CD14-positive monocyte (primary cell): Measurements from ENCODE around the gene ZBED1. TPM values are rescaled to one million over a fixed set of nuclear protein-coding genes. Genes with fewer than 3 reads are reported as not detected.

Experiments
- DNase-seq, 3 donors: peaks; one replicate each; pipeline ENCODE4 v3.0.0-alpha.2; 2011 to 2022
- H2AFZ ChIP-seq: 2 replicates; pipeline ENCODE4 v1.6.0; 2012; ENCODE audit warnings: mild to moderate bottlenecking, low read depth, low read length, inconsistent platforms; ENCODE audit not compliant: insufficient read depth, poor library complexity, severe bottlenecking
- H3K27ac ChIP-seq, 2 donors: 1 replicate in 1 of 2; 2 replicates in 1 of 2; pipeline ENCODE4 v1.5.1; 2012 to 2013; ENCODE audit warnings: low read length in 2 of 2, control low read depth in 1 of 2, inconsistent platforms in 1 of 2, low read depth in 1 of 2, mild to moderate bottlenecking in 1 of 2
- H3K27me3 ChIP-seq, 2 donors: one replicate each; pipeline versions ENCODE4 v1.6.0 to v1.6.1; 2011 to 2013; ENCODE audit warnings: low read length in 2 of 2; ENCODE audit not compliant: control insufficient read depth in 2 of 2, insufficient read depth in 2 of 2
- H3K36me3 ChIP-seq, 2 donors: replicated peaks in 1 of 2; 1 replicate in 1 of 2; 2 replicates in 1 of 2; pipeline versions ENCODE4 v1.5.1 to v1.6.1; 2012 to 2013; ENCODE audit warnings: low read length in 2 of 2, control low read depth in 1 of 2, inconsistent platforms in 1 of 2, mild to moderate bottlenecking in 1 of 2; ENCODE audit not compliant: insufficient read depth in 2 of 2, control insufficient read depth in 1 of 2
- H3K4me1 ChIP-seq, 2 donors: 1 replicate in 1 of 2; 2 replicates in 1 of 2; pipeline versions ENCODE4 v1.5.1 to v1.6.1; 2012 to 2013; ENCODE audit warnings: low read length in 2 of 2, control low read depth in 1 of 2, inconsistent platforms in 1 of 2, mild to moderate bottlenecking in 1 of 2, moderate library complexity in 1 of 2; ENCODE audit not compliant: insufficient read depth in 2 of 2, control insufficient read depth in 1 of 2
- H3K4me2 ChIP-seq: replicated peaks from 2 replicates; pipeline ENCODE3; 2012; ENCODE audit warnings: low read length, moderate library complexity, mild to moderate bottlenecking; ENCODE audit not compliant: poor library complexity, severe bottlenecking; ENCODE audit errors: extremely low read depth
- H3K4me3 ChIP-seq, 3 experiments: fragments of 200-600 bp in 1 of 3; sonication (generic) in 1 of 3; replicated peaks in 1 of 3; 1 replicate in 2 of 3; 2 replicates in 1 of 3; pipeline ENCODE4 v1.5.1; 2011 to 2013; ENCODE audit warnings: low read length in 3 of 3, mild to moderate bottlenecking in 3 of 3, control low read depth in 2 of 3, low read depth in 2 of 3, inconsistent platforms in 1 of 3, moderate library complexity in 1 of 3
- H3K79me2 ChIP-seq: 2 replicates; pipeline ENCODE4 v1.6.0; 2012; ENCODE audit warnings: mild to moderate bottlenecking, control low read depth, inconsistent platforms, low read length, moderate library complexity; ENCODE audit not compliant: insufficient read depth
- H3K9ac ChIP-seq: 2 replicates; pipeline ENCODE4 v1.6.0; 2017; ENCODE audit warnings: low read length, mild to moderate bottlenecking; ENCODE audit not compliant: insufficient read depth, poor library complexity, severe bottlenecking
- H3K9me3 ChIP-seq, 2 donors: replicated peaks in 1 of 2; 1 replicate in 1 of 2; 2 replicates in 1 of 2; pipeline versions ENCODE4 v1.5.1 to v1.6.1; 2012 to 2013; ENCODE audit warnings: low read length in 2 of 2, control low read depth in 1 of 2; ENCODE audit not compliant: control insufficient read depth in 1 of 2, insufficient read depth in 1 of 2
- H4K20me1 ChIP-seq: 2 replicates; pipeline ENCODE4 v1.6.0; 2012; ENCODE audit warnings: mild to moderate bottlenecking, low read length, control low read depth, moderate library complexity; ENCODE audit not compliant: insufficient read depth
- H3K27ac Mint-ChIP-seq, 7 donors: one replicate each; pipeline ENCODE4 v1.8.0; 2020; ENCODE audit warnings: mild to moderate bottlenecking in 7 of 7, mixed read lengths in 7 of 7, moderate library complexity in 6 of 7, inconsistent platforms in 2 of 7
- H3K27me3 Mint-ChIP-seq, 3 donors: one replicate each; pipeline ENCODE4 v1.8.0; 2021 to 2022; ENCODE audit warnings: low read depth in 3 of 3, mild to moderate bottlenecking in 3 of 3, mixed read lengths in 3 of 3, moderate library complexity in 3 of 3, inconsistent platforms in 1 of 3
- H3K36me3 Mint-ChIP-seq, 2 donors: one replicate each; pipeline ENCODE4 v1.8.0; 2020; ENCODE audit warnings: mixed read lengths in 2 of 2, inconsistent platforms in 1 of 2, mild to moderate bottlenecking in 1 of 2
- H3K4me1 Mint-ChIP-seq: one replicate; pipeline ENCODE4 v1.8.0; 2020; ENCODE audit warnings: mild to moderate bottlenecking, mixed read lengths
- H3K4me3 Mint-ChIP-seq, 2 donors: one replicate each; pipeline ENCODE4 v1.8.0; 2020; ENCODE audit warnings: mild to moderate bottlenecking in 2 of 2, mixed read lengths in 2 of 2, moderate library complexity in 1 of 2
- H3K9me3 Mint-ChIP-seq, 7 donors: one replicate each; pipeline ENCODE4 v1.8.0; 2020 to 2022; ENCODE audit warnings: mixed read lengths in 7 of 7, mild to moderate bottlenecking in 6 of 7, moderate library complexity in 6 of 7, inconsistent platforms in 2 of 7
- WGBS: methylation state at CpG from one replicate; pipeline ENCODE4 v1.1.5; 2013; ENCODE audit warnings: missing lambda C conversion rate; ENCODE audit not compliant: insufficient coverage; 5-methylcytosine and 5-hydroxymethylcytosine counted together
- intact Hi-C, 2 donors: fragments of 100-400 bp; cut with micrococcal nuclease; formaldehyde crosslinking; loops; one replicate each; pipeline versions ENCODE4 v1.15.0 to v1.15.1; 2023
- polyA plus RNA-seq, 3 donors: library from polyadenylated mRNA; depleted of rRNA in 1 of 3; unstranded in 2 of 3; stranded (reverse) in 1 of 3; fragments of 300-500 nt in 2 of 3; fragments of >200 nt in 1 of 3; fragmentation: Illumina TruSeq in 2 of 3; gene quantifications; 1 replicate in 2 of 3; 2 replicates in 1 of 3; pipeline ENCODE4 v1.2.3, GENCODE V29; 2012 to 2021
- TF ChIP-seq, protein P1 (sequence below): fragments of 200-600 bp; IDR thresholded peaks from one replicate; pipeline ENCODE4 v1.8.0; 2022; ENCODE audit warnings: antibody characterized with exemption, mild to moderate bottlenecking

The ZBED1 gene
- polyA plus RNA-seq, 3 donors, result 13.9 to 32.1 (median 23.1) TPM

DNA sequence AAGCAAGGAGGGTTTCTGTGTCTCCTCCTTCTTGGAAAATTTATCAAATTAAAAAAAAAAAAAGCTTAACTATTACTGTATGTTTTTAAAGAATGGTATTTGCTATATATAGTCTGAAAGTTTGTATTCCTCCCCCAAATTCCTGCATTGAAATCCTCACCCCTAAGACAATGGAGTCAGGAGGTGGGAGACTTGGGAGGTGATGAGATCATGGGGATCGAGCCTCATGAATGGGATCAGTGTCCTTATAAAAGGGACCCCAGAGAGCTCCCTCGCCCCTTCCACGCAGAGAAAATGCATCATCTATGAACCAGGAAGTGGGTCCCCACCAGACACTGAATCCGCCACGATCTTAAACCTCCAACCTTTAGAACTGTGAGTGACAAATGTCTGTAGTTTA, 50.1 kb downstream of the ZBED1 start:
- Histone ChIP-seq H3K27ac (no peak overlapping the region), H2AFZ (no peak overlapping the region), H3K4me3 (no peak overlapping the region), H3K9ac (no peak overlapping the region), H3K4me2 (no peak overlapping the region), H3K36me3 (peaks cover 3 to 12% of the 10 kb centered on the region in 2 donors), H3K79me2 (peaks cover 10% of the 10 kb centered on the region), H4K20me1 (peaks cover 52% of the 10 kb centered on the region), H3K4me1 (no peaks in the 10 kb centered on the region), H3K27me3 (no peaks in the 10 kb centered on the region), H3K9me3 (peaks cover 13 to 16% of the 10 kb centered on the region in 2 donors)
- Mint-ChIP-seq H3K9me3 (peaks cover 5 to 16% (median 9%) of the 10 kb centered on the region in 7 donors), H3K4me1 (peaks cover 1% of the 10 kb centered on the region), H3K27ac (peak overlapping the region in 1 of 7 donors; percentile 6), H3K27me3 (peaks cover 0 to 2% (median 1%) of the 10 kb centered on the region in 3 donors), H3K36me3 (peaks cover 10 to 32% of the 10 kb centered on the region in 2 donors), H3K4me3 (no peak overlapping the region)
- no peak for DNase-seq
- WGBS, result 83% methylated on average over 2 of the region's 5 CpGs
- TF ChIP-seq, protein P1, sequence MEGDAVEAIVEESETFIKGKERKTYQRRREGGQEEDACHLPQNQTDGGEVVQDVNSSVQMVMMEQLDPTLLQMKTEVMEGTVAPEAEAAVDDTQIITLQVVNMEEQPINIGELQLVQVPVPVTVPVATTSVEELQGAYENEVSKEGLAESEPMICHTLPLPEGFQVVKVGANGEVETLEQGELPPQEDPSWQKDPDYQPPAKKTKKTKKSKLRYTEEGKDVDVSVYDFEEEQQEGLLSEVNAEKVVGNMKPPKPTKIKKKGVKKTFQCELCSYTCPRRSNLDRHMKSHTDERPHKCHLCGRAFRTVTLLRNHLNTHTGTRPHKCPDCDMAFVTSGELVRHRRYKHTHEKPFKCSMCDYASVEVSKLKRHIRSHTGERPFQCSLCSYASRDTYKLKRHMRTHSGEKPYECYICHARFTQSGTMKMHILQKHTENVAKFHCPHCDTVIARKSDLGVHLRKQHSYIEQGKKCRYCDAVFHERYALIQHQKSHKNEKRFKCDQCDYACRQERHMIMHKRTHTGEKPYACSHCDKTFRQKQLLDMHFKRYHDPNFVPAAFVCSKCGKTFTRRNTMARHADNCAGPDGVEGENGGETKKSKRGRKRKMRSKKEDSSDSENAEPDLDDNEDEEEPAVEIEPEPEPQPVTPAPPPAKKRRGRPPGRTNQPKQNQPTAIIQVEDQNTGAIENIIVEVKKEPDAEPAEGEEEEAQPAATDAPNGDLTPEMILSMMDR, result no peak
- intact Hi-C loops, result no loop called here

DNA sequence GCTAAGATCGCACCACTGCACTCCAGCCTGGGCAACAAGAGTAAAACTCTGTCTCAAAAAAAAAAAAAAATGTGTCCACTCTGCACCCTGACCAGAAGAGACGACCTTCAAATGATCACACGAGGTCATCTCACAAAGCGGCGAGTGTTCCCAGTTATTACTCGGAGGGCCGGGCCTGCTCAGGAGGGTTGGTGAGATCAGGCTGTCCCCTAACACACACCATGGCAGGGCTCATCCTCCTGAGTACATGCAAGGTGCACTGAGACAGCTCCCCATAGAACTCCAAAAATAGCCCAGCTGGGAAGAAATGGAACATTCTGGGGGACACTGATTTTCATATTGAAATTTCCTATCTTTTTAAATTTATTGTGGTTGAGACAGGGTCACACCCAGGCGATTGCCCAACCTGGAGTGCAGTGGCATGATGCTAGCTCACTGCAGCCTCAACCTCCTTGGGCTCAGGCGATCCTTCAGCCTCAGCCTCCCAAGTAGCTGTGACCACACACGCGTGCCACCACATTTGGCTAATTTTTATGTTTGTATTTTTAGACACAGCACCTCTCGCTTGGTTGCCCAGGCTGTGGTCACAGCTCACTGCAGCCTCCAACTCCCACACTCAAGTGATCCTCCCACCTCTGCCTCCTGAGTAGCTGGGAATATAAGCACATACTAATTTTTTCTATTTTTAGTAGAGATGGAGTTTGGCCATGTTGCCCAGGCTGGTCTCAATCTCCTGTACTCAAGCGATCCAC, 51.5 kb downstream of the ZBED1 start:
- no peak overlapping the region for H3K4me2 ChIP-seq
- H3K4me3 ChIP-seq, result no peak overlapping the region
- peaks cover 10 to 22% of the 10 kb centered on the region in 2 donors for H3K36me3 Mint-ChIP-seq
- TF ChIP-seq, protein P1, result no peak
- whole genome bisulfite sequencing, result 100% methylated on average over 1 of the region's 13 CpGs
- H3K9me3 ChIP-seq, result peaks cover 13 to 16% of the 10 kb centered on the region in 2 donors
- H3K9me3 Mint-ChIP-seq, result peaks cover 5 to 13% (median 8%) of the 10 kb centered on the region in 7 donors
- H2AFZ ChIP-seq, result no peak overlapping the region
- no peak overlapping the region for H3K9ac ChIP-seq
- intact Hi-C loops, result no loop called here
- peaks cover 1% of the 10 kb centered on the region for H3K4me1 Mint-ChIP-seq
- peaks cover 45% of the 10 kb centered on the region for H4K20me1 ChIP-seq
- H3K27ac ChIP-seq, result no peak overlapping the region
- H3K4me3 Mint-ChIP-seq, result no peak overlapping the region
- no peaks in the 10 kb centered on the region for H3K4me1 ChIP-seq
- H3K27me3 Mint-ChIP-seq, result peaks cover 0 to 2% (median 1%) of the 10 kb centered on the region in 3 donors
- DNase-seq, result no peak
- H3K79me2 ChIP-seq, result peaks cover 14% of the 10 kb centered on the region
- H3K36me3 ChIP-seq, result peaks cover 3 to 12% of the 10 kb centered on the region in 2 donors
- H3K27ac Mint-ChIP-seq, result peak overlapping the region in 3 of 7 donors; percentile 37 to 72 (median 55)
- no peaks in the 10 kb centered on the region for H3K27me3 ChIP-seq
